A549 (cell line): ENCODE results near the gene SLC25A4.

Experiments
- CTCF ChIP-seq: fragments of >200 bp; sonication (Bioruptor Twin); formaldehyde crosslinking; IDR thresholded peaks from 3 replicates; pipeline ENCODE4 v1.5.1; 2016
- MYC ChIP-seq: IDR thresholded peaks from 2 replicates; pipeline ENCODE4 v1.6.1; 2012; ENCODE audit warnings: mild to moderate bottlenecking, inconsistent platforms, low read length, improper control_type of control experiment, borderline replicate concordance
- SMC3 ChIP-seq: fragments of >200 bp; sonication (Bioruptor Twin); formaldehyde crosslinking; IDR thresholded peaks from 3 replicates; pipeline ENCODE4 v1.6.1; 2018; ENCODE audit warnings: inconsistent platforms
- TF ChIP-seq, protein P1 (sequence below): fragments of 150-350 bp; IDR thresholded peaks from 2 replicates; pipeline ENCODE4 v1.6.1; 2014; ENCODE audit warnings: low read depth, mild to moderate bottlenecking, low read length

DNA sequence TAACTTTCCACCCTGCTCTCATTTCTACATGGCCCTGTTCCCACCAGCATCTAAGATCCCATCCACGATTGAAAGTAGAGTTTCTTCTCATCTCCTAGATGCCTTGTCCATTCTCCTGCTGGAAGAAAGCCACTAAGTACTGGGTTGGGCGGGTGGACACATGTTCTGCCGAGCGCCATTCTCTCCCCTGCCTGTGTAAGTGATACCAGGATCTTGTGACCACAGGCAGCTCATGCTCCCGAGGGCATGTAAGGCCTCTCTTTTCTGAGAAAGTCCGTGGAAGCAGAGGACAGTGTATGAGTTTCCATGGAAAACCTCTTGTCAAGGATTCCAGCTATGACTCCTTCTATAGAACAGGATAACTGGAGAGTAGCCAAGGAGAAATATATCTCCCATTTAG, 3.3 kb upstream of the SLC25A4 start:
- TF ChIP-seq SMC3 (no peak), CTCF (no peak), MYC (no peak)
- TF ChIP-seq, protein P1, sequence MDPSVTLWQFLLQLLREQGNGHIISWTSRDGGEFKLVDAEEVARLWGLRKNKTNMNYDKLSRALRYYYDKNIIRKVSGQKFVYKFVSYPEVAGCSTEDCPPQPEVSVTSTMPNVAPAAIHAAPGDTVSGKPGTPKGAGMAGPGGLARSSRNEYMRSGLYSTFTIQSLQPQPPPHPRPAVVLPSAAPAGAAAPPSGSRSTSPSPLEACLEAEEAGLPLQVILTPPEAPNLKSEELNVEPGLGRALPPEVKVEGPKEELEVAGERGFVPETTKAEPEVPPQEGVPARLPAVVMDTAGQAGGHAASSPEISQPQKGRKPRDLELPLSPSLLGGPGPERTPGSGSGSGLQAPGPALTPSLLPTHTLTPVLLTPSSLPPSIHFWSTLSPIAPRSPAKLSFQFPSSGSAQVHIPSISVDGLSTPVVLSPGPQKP: no peak
